HepG2 (cell line): Measurements from ENCODE around the gene PPIG. TPM values are rescaled to one million over a fixed set of nuclear protein-coding genes. Genes with fewer than 3 reads are reported as not detected.

Source experiments
- AGO1 ChIP-seq: fragments of 200-400 bp; formaldehyde crosslinking; IDR thresholded peaks from 2 replicates; pipeline ENCODE4 v1.6.1; 2017; ENCODE audit warnings: mild to moderate bottlenecking, low read depth, low read length, moderate library complexity; ENCODE audit not compliant: poor library complexity, severe bottlenecking
- ARNT2 ChIP-seq: sonication (generic); formaldehyde crosslinking; IDR thresholded peaks from 2 replicates; pipeline ENCODE4 v1.8.0; 2022; ENCODE audit warnings: mild to moderate bottlenecking, low read depth, missing genetic modification reagents, moderate library complexity
- ATF2 ChIP-seq: sonication (generic); formaldehyde crosslinking; IDR thresholded peaks from 2 replicates; pipeline ENCODE4 v1.4.0; 2020; ENCODE audit warnings: missing genetic modification reagents
- ELF1 ChIP-seq: sonication (generic); formaldehyde crosslinking; IDR thresholded peaks from 2 replicates; pipeline ENCODE4 v1.4.0; 2020; ENCODE audit warnings: missing genetic modification reagents
- FOXM1 ChIP-seq: sonication (generic); formaldehyde crosslinking; IDR thresholded peaks from 2 replicates; pipeline ENCODE4 v1.5.0; 2020; ENCODE audit warnings: missing genetic modification reagents
- GFI1 ChIP-seq: sonication (generic); formaldehyde crosslinking; IDR thresholded peaks from 2 replicates; pipeline ENCODE4 v1.5.0; 2020; ENCODE audit warnings: missing genetic modification reagents, mild to moderate bottlenecking, borderline replicate concordance
- ISL2 ChIP-seq: sonication (generic); formaldehyde crosslinking; IDR thresholded peaks from 2 replicates; pipeline ENCODE4 v1.5.0; 2020; ENCODE audit warnings: missing genetic modification reagents
- NCOA2 ChIP-seq: sonication (generic); formaldehyde crosslinking; IDR thresholded peaks from 2 replicates; pipeline ENCODE4 v1.8.0; 2022; ENCODE audit warnings: inconsistent platforms
- NFATC3 ChIP-seq: sonication (generic); formaldehyde crosslinking; IDR thresholded peaks from 2 replicates; pipeline ENCODE4 v1.5.1; 2020; ENCODE audit warnings: mild to moderate bottlenecking, missing genetic modification reagents
- NFIB ChIP-seq: sonication (generic); formaldehyde crosslinking; IDR thresholded peaks from 2 replicates; pipeline ENCODE4 v1.9.0; 2021; ENCODE audit warnings: missing genetic modification reagents, mild to moderate bottlenecking, borderline replicate concordance
- PAX8 ChIP-seq: sonication (generic); formaldehyde crosslinking; IDR thresholded peaks from 2 replicates; pipeline ENCODE4 v1.8.0; 2022; ENCODE audit warnings: mild to moderate bottlenecking, missing genetic modification reagents, borderline replicate concordance
- POLR2A ChIP-seq, 2 experiments: IDR thresholded peaks; 2 replicates each; pipeline ENCODE4 v1.6.1; 2011; ENCODE audit warnings: low read depth in 2 of 2, low read length in 2 of 2, mild to moderate bottlenecking in 1 of 2, moderate library complexity in 1 of 2; ENCODE audit not compliant: insufficient read depth in 1 of 2
- PRPF4 ChIP-seq: fragments of 200-400 bp; formaldehyde crosslinking; IDR thresholded peaks from 2 replicates; pipeline ENCODE4 v1.6.1; 2016; ENCODE audit warnings: low read length, low read depth; ENCODE audit not compliant: poor library complexity, severe bottlenecking
- SYNCRIP ChIP-seq: fragments of 200-400 bp; formaldehyde crosslinking; IDR thresholded peaks from 2 replicates; pipeline ENCODE4 v1.6.1; 2018; ENCODE audit warnings: mild to moderate bottlenecking, low read depth, low read length; ENCODE audit not compliant: insufficient read depth
- TAF15 ChIP-seq: fragments of 200-400 bp; formaldehyde crosslinking; IDR thresholded peaks from one replicate; pipeline ENCODE4 v1.6.1; 2018; ENCODE audit warnings: mild to moderate bottlenecking, low read depth, low read length; ENCODE audit not compliant: poor library complexity, severe bottlenecking
- TBX3 ChIP-seq: fragments of 450-650 bp; IDR thresholded peaks from 2 replicates; pipeline ENCODE4 v1.6.1; 2017; ENCODE audit warnings: antibody characterized with exemption, mild to moderate bottlenecking, inconsistent platforms, borderline replicate concordance
- ZMYM4 ChIP-seq: sonication (generic); formaldehyde crosslinking; IDR thresholded peaks from 2 replicates; pipeline ENCODE4 v1.8.1; 2023; ENCODE audit warnings: mild to moderate bottlenecking, missing genetic modification reagents
- ZNF143 ChIP-seq: sonication (generic); formaldehyde crosslinking; IDR thresholded peaks from 2 replicates; pipeline ENCODE4 v1.4.0; 2020; ENCODE audit warnings: missing genetic modification reagents
- ZNF260 ChIP-seq: sonication (generic); formaldehyde crosslinking; IDR thresholded peaks from 2 replicates; pipeline ENCODE4 v1.4.0; 2020; ENCODE audit warnings: missing genetic modification reagents, low read depth, mild to moderate bottlenecking, borderline replicate concordance
- ZNF629 ChIP-seq: sonication (generic); formaldehyde crosslinking; conservative IDR thresholded peaks from 2 replicates; pipeline ENCODE4 v1.5.0; 2020; ENCODE audit warnings: missing genetic modification reagents
- ZNF75D ChIP-seq: sonication (generic); formaldehyde crosslinking; IDR thresholded peaks from 2 replicates; pipeline ENCODE4 v1.8.1; 2023; ENCODE audit warnings: missing genetic modification reagents, mild to moderate bottlenecking, borderline replicate concordance
- ZSCAN31 ChIP-seq: sonication (generic); formaldehyde crosslinking; IDR thresholded peaks from 2 replicates; pipeline ENCODE4 v1.5.0; 2020; ENCODE audit warnings: low read depth, mild to moderate bottlenecking, missing genetic modification reagents
- polyA plus RNA-seq, 8 experiments: library from polyadenylated mRNA; depleted of rRNA in 3 of 8; stranded (reverse) in 7 of 8; unstranded in 1 of 8; fragments of >200 nt; fragmentation: Illumina TruSeq in 4 of 8; extraction: Trizol in 4 of 8; gene quantifications; 2 replicates each; pipeline versions ENCODE4 v1.2.1 to v1.2.3, GENCODE V29; 2011 to 2016; ENCODE audit warnings: low read depth in 4 of 8, missing spikeins in 1 of 8, mixed read lengths in 1 of 8; ENCODE audit not compliant: insufficient read depth in 1 of 8
- total RNA-seq, 5 experiments: library from RNA; depleted of rRNA; stranded (reverse); fragments of >200 nt; fragmentation: Illumina TruSeq; extraction: Trizol; gene quantifications; 2 replicates each; pipeline ENCODE4 v1.2.3, GENCODE V29; 2016; ENCODE audit warnings: low read depth in 1 of 5
- TF ChIP-seq, protein P1 (sequence below): sonication (generic); formaldehyde crosslinking; IDR thresholded peaks from 2 replicates; pipeline ENCODE4 v1.8.0; 2022; ENCODE audit warnings: missing genetic modification reagents, low read depth, mild to moderate bottlenecking, borderline replicate concordance
- TF ChIP-seq, protein P2 (sequence below): sonication (generic); formaldehyde crosslinking; IDR thresholded peaks from 2 replicates; pipeline ENCODE4 v1.9.0; 2022; ENCODE audit warnings: low read depth, missing genetic modification reagents
- TF ChIP-seq, protein P3 (sequence below): sonication (generic); formaldehyde crosslinking; conservative IDR thresholded peaks from 2 replicates; pipeline ENCODE4 v1.8.1; 2023; ENCODE audit warnings: missing genetic modification reagents

Gene PPIG
- total and polyA plus RNA-seq, 2 of the 13 experiments (the other 11 are each of a cell fraction or from before 2014, with no cell fraction given): 31.3 to 81.0 TPM

DNA sequence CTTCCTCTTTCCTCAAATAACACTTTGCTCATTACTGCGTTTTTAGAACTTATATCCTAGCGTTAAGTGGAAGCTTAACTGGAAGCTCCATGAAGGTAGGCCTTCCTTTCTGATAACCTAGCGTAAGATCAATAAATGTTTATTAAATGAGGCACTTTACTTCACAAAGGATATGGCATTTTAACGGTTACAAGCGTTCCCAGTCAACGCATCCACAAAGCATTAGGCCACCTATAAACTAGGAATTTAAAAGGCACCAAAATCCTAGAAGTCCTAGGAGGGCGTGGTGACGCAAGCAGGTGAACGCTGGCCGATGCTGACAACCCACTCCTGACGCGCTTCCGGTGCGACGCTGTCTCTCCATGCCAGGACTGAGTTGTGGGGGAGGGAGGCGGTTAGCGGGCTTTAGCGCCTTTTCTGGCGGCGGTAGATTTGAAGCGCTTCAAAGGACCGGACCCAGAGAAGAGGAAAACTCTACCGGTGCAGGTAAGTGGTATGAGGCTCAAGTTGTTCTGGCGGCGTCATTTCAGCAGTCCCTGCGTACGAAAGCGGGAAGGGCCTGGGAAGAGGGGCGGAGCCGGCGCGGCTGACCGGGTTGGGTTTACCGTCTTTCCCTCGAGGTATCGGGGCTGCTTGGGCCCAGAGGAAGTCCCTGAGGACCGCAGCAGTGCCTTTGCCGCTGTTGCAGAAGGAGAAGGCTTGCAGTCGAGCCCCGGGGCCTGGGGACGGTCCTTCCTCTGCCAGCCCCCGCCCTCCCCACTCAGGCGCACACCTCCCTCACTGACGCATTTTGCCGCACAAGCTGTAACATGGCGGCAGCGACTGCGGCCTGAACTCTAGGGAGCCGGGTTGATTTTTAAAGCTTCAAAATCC, at the start of gene PPIG (continued):
- TF ChIP-seq ZMYM4 (CRISPR knock-in tag) (peak; percentile 99), ZSCAN31 (CRISPR knock-in tag) (peak; percentile 66), TAF15 (no peak), FOXM1 (no peak), ZNF75D (CRISPR knock-in tag) (no peak), NFIB (CRISPR knock-in tag) (no peak), POLR2A (IDR thresholded peaks at IDR 0.05; ENCODE audit: insufficient read depth in 1 of 2, low read depth in 2 of 2, low read length in 2 of 2) (peak; percentile 63 to 88), ARNT2 (CRISPR knock-in tag) (peak; percentile 65), NCOA2 (CRISPR knock-in tag) (peak; percentile 31; the same call in 1 of the 2 replicates), PRPF4 (no peak), GFI1 (CRISPR knock-in tag) (no peak; the same call in 1 of the 2 replicates), ISL2 (CRISPR knock-in tag) (peak; percentile 2; the same call in 1 of the 2 replicates), NFATC3 (CRISPR knock-in tag) (peak; percentile 94), ZNF260 (CRISPR knock-in tag) (no peak), ELF1 (CRISPR knock-in tag) (peak; percentile 74), ZNF629 (CRISPR knock-in tag) (0 out of 2 replicates have a peak, but pooled peaks have one; percentile 21), AGO1 (no peak), ATF2 (CRISPR knock-in tag) (peak; percentile 89; the same call in 1 of the 2 replicates), TBX3 (peak; percentile 41; the same call in 1 of the 2 replicates), PAX8 (CRISPR knock-in tag) (peak; percentile 80; the same call in 1 of the 2 replicates), ZNF143 (CRISPR knock-in tag) (peak; percentile 85), SYNCRIP (no peak)
- TF ChIP-seq, protein P1, sequence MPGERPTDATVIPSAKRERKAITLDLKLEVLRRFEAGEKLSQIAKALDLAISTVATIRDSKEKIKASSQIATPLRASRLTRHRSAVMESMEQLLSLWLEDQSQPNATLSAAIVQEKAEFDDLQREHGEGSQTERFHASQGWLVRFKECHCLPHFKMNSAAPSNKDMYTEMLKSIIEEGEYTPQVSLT (CRISPR knock-in tag): peak; percentile 86; the same call in 1 of the 2 replicates
- TF ChIP-seq, protein P2, sequence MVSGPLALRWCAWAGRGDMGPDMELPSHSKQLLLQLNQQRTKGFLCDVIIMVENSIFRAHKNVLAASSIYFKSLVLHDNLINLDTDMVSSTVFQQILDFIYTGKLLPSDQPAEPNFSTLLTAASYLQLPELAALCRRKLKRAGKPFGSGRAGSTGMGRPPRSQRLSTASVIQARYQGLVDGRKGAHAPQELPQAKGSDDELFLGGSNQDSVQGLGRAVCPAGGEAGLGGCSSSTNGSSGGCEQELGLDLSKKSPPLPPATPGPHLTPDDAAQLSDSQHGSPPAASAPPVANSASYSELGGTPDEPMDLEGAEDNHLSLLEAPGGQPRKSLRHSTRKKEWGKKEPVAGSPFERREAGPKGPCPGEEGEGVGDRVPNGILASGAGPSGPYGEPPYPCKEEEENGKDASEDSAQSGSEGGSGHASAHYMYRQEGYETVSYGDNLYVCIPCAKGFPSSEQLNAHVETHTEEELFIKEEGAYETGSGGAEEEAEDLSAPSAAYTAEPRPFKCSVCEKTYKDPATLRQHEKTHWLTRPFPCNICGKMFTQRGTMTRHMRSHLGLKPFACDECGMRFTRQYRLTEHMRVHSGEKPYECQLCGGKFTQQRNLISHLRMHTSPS (CRISPR knock-in tag): peak; percentile 63; the same call in 1 of the 2 replicates
- TF ChIP-seq, protein P3, sequence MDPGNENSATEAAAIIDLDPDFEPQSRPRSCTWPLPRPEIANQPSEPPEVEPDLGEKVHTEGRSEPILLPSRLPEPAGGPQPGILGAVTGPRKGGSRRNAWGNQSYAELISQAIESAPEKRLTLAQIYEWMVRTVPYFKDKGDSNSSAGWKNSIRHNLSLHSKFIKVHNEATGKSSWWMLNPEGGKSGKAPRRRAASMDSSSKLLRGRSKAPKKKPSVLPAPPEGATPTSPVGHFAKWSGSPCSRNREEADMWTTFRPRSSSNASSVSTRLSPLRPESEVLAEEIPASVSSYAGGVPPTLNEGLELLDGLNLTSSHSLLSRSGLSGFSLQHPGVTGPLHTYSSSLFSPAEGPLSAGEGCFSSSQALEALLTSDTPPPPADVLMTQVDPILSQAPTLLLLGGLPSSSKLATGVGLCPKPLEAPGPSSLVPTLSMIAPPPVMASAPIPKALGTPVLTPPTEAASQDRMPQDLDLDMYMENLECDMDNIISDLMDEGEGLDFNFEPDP (CRISPR knock-in tag): no peak
